SJCRH30 (cell line): Measurements from ENCODE around the gene GPR39. TPM values are rescaled to one million over a fixed set of nuclear protein-coding genes. Genes with fewer than 3 reads are reported as not detected.
"Not testable (repeated sequence)": the region's sequence is repeated elsewhere in the genome, so short reads cannot be mapped to it uniquely, and the experiment has no call there.

Source experiments
- DNase-seq, 2 experiments: peaks; one replicate each; pipeline ENCODE4 v3.0.0-alpha.2; 2015 to 2020
- H3K27ac ChIP-seq: fragments of 250-450 bp; sonication (Bioruptor Pico); 2 replicates; pipeline ENCODE4 v1.5.1; 2020; ENCODE audit warnings: mild to moderate bottlenecking, moderate library complexity
- H3K27me3 ChIP-seq: fragments of 250-450 bp; sonication (Bioruptor Pico); 2 replicates; pipeline ENCODE4 v1.5.1; 2020; ENCODE audit warnings: mild to moderate bottlenecking, moderate library complexity
- H3K36me3 ChIP-seq: fragments of 250-450 bp; sonication (Bioruptor Pico); 2 replicates; pipeline ENCODE4 v1.5.1; 2020; ENCODE audit warnings: mild to moderate bottlenecking, moderate library complexity
- H3K4me1 ChIP-seq: fragments of 250-450 bp; sonication (Bioruptor Pico); 2 replicates; pipeline ENCODE4 v1.5.1; 2020; ENCODE audit warnings: mild to moderate bottlenecking, moderate library complexity
- H3K4me3 ChIP-seq: fragments of 250-450 bp; sonication (Bioruptor Pico); 2 replicates; pipeline ENCODE4 v1.5.1; 2020; ENCODE audit warnings: mild to moderate bottlenecking, moderate library complexity
- H3K9me3 ChIP-seq: fragments of 250-450 bp; sonication (Bioruptor Pico); replicated peaks from 2 replicates; pipeline ENCODE4 v1.5.1; 2020; ENCODE audit warnings: mild to moderate bottlenecking, moderate library complexity
- total RNA-seq: library from RNA; depleted of rRNA; stranded (reverse); fragments of >200 nt; shearing (Covaris generic); gene quantifications from 2 replicates; pipeline ENCODE4 v1.2.3, GENCODE V29; 2014

GPR39 gene
- total RNA-seq, 1 experiment from 2014 or later, result 0.16 TPM

DNA sequence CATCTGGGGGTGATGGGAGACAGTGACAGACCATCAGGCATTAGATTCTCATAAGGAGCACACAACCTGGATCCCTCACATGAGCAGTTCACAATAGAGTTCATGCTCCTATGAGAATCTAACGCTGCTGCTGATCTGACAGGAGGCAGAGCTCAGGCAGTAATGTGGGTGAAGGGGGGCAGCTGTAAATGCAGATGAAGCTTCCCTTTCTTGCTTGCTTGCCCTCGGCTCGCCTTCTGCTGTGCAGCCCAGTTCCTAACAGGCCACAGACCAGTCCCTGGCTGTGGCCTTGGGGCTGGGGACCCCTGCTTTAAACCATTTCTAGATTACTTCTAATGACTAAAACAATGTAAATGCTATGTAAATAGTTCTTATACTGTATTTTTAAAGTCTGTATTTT lies 19.6 kb upstream of the GPR39 start:
- not testable (repeated sequence) for DNase-seq, H3K4me3 ChIP-seq, H3K4me1 ChIP-seq, H3K27me3 ChIP-seq, H3K9me3 ChIP-seq, H3K27ac ChIP-seq, H3K36me3 ChIP-seq

DNA sequence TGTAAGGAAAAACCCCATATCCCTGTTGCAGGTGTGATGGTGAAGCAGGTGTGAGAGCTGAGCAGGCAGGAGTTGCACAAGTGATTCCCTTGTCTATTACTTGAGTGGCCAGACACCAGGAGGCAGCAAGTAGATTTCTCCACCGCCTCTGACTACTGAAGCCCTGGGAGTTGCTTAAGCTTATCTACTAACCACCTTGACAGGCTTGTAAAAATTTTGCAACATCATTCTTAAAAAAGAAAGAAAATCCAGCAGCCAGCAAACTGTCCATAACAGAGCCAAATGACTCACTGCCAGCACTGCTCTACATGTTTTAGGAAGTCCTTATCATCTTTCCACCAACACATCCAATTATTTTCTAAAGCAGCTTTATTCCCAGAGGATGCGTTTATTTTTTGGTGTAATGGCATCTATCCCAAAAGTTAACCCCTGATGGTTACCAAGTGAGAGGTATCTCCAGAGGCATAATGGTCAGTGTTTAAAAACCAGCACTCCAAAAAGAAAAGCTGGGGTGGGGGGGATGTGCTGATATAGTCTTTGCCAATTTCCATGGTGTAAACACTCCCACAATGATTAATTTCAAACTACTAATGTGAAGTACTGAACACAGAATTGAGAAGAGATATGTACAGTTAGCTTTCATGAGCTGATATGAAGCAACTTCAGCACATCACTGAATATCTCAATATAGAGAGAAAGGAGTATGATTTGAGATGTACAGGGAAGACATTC lies 16.3 kb upstream of the GPR39 start:
- Histone ChIP-seq H3K9me3 (no peaks in the 10 kb centered on the region), H3K27me3 (no peaks in the 10 kb centered on the region), H3K4me1 (no peaks in the 10 kb centered on the region), H3K36me3 (no peaks in the 10 kb centered on the region), H3K27ac (no peak overlapping the region), H3K4me3 (no peak overlapping the region)
- DNase-seq, result no peak

DNA sequence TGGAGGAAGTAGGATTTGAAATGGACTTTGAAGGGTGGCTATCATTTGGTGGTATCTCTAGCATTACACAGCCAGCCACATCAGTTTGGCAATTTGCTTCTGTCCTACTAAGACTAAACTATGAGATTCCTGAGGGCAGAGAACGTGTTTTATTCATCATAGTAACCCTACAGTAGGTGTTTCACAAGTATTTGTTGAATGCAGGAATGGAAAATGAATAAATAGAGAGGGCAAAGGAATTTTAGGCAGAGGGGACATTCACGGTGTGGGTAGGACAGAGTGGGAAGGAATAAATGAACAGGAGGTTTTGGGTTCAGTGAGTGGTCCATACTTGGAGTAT lies 15.7 kb upstream of the GPR39 start:
- Histone ChIP-seq H3K9me3 (no peaks in the 10 kb centered on the region), H3K27ac (no peak overlapping the region), H3K36me3 (no peaks in the 10 kb centered on the region), H3K27me3 (no peaks in the 10 kb centered on the region), H3K4me1 (no peaks in the 10 kb centered on the region), H3K4me3 (no peak overlapping the region)
- no peak for DNase-seq

DNA sequence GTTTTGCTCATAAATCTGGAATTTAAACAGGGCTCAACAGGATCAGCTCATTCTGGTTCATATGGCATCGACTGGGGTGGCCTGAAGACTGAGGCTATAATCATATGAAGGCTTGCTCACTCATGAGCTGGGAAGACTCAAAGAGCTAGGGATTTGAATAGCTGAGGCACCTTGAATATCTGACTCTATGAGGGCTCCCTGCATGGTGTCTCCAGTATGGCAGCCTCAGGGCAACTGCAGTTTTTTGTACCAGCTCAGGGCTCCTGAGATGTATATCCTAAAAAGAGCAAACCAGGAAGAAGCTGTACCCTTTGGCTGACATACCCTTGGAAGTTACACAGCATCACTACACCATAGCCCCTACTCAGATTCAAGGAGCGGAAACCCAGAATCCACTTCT lies 15.3 kb upstream of the GPR39 start:
- DNase-seq, result no peak
- no peaks in the 10 kb centered on the region for H3K4me1 ChIP-seq
- no peaks in the 10 kb centered on the region for H3K27me3 ChIP-seq
- no peaks in the 10 kb centered on the region for H3K9me3 ChIP-seq
- no peaks in the 10 kb centered on the region for H3K36me3 ChIP-seq
- no peak overlapping the region for H3K4me3 ChIP-seq
- H3K27ac ChIP-seq, result no peak overlapping the region

DNA sequence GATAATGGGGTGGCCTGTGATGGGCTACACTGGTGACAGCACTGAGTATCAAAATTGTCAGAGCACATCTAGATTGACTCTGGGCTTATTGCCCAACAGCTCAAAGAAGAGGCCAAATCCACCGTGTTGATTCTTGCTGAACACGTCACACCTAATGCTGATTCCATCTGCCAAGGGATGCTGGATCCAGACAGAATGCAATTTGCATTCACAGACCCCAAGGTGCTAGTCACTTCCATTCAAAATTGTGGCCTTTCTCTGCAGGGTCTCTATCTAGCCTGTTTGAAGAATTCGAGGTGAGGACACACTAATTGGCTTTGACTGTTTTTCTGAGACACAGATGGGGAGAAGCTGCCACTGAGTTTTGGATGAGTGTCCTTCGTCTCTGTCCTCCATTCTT lies 13.5 kb upstream of the GPR39 start:
- Histone ChIP-seq H3K27ac (no peak overlapping the region), H3K9me3 (no peaks in the 10 kb centered on the region), H3K4me1 (no peaks in the 10 kb centered on the region), H3K27me3 (no peaks in the 10 kb centered on the region), H3K4me3 (no peak overlapping the region), H3K36me3 (no peaks in the 10 kb centered on the region)
- DNase-seq, result no peak

DNA sequence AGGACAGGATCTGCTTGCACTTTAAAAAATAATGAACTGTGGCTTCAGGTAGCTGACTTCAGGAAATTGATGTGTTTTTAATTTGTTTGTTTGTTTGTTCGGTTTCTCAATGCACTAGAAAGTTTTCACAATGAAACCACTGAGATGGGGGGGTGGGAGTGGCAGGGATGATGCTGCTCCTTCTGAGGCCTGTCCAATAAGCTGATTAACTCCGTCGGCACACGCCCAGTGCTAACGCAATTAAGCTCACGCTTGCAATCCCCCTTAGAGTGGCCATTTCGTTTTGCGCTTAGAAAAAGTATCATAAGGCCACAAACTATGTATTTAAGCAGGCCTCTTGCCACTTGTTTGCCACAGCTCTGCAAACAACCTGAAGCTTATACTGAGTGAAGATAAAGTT lies 12.5 kb upstream of the GPR39 start:
- Histone ChIP-seq H3K4me1 (no peaks in the 10 kb centered on the region), H3K9me3 (no peaks in the 10 kb centered on the region), H3K4me3 (no peak overlapping the region), H3K36me3 (no peaks in the 10 kb centered on the region), H3K27me3 (no peaks in the 10 kb centered on the region), H3K27ac (no peak overlapping the region)
- DNase-seq, result no peak

DNA sequence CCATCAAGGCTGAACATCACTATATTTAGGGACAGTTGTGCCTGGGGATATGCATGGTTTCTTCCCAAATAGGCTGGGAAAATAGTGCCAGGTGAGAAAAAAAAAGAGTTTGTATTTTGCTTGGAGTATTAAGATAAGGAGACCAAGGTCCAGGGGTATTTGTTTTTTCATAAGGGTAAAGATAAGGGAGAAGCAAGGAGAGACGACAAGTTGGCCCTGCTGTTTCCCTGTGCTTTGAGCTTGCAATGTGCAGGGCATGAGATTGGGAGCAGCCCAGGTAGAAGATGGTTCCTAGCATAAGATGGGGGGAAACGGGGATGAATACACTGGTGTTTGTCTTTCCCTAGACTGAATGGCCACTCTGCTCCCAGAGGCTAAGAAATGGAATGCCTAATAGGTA lies 8.8 kb upstream of the GPR39 start:
- Histone ChIP-seq H3K36me3 (no peaks in the 10 kb centered on the region), H3K27ac (no peak overlapping the region), H3K4me3 (no peak overlapping the region), H3K27me3 (no peaks in the 10 kb centered on the region), H3K9me3 (no peaks in the 10 kb centered on the region), H3K4me1 (no peaks in the 10 kb centered on the region)
- no peak for DNase-seq

DNA sequence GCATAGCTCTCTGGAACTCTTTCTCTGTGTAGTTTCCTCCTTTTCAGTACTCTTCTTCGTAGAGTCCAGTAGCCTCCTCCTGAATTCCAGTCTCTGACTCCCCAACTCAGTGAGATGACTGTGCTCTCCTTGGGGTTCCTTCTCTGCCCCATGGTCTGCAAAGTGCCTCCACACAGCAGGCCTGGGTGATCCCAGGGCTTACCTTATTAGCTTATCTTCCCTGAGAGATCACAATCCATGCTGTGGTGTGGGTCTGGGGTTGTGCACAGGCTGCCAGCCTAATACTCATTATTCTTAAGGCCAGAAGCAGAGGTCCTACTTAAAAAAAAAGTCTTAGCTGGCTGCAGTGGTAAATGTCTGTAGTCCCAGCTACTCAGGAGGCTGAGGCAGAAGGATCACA lies 4.6 kb upstream of the GPR39 start:
- no peaks in the 10 kb centered on the region for H3K36me3 ChIP-seq
- DNase-seq, result no peak
- no peak overlapping the region for H3K27ac ChIP-seq

DNA sequence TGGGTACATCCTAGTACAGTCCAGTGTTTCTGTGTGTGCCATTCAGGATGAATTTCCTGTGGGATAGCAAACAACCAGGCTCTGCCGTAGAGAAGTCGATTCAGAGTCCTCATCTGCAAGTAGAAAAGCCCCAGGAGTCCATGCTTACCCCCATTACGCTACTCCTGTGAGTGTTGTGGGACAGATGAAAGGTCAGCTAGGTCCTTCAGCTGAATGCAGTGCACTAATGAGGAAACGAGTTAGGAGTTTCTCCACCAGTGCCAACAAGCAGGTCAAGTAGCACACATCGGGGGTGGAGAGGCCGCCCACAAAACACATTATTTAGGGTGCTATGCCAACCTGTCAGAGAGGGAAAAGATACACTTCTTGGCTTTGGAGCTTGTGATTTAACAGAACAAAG lies 2.5 kb upstream of the GPR39 start:
- DNase-seq, result no peak
- H3K27me3 ChIP-seq, result no peaks in the 10 kb centered on the region
- H3K4me3 ChIP-seq, result no peak overlapping the region
- H3K36me3 ChIP-seq, result no peaks in the 10 kb centered on the region
- H3K9me3 ChIP-seq, result no peaks in the 10 kb centered on the region
- peaks cover 3% of the 10 kb centered on the region; the same call in 1 of the 2 replicates for H3K4me1 ChIP-seq
- no peak overlapping the region for H3K27ac ChIP-seq

More for the DNA sequence above, 4.6 kb upstream of the GPR39 start:
- Histone ChIP-seq H3K27me3 (no peaks in the 10 kb centered on the region), H3K4me1 (peaks cover 3% of the 10 kb centered on the region; the same call in 1 of the 2 replicates), H3K4me3 (no peak overlapping the region), H3K9me3 (no peaks in the 10 kb centered on the region)

DNA sequence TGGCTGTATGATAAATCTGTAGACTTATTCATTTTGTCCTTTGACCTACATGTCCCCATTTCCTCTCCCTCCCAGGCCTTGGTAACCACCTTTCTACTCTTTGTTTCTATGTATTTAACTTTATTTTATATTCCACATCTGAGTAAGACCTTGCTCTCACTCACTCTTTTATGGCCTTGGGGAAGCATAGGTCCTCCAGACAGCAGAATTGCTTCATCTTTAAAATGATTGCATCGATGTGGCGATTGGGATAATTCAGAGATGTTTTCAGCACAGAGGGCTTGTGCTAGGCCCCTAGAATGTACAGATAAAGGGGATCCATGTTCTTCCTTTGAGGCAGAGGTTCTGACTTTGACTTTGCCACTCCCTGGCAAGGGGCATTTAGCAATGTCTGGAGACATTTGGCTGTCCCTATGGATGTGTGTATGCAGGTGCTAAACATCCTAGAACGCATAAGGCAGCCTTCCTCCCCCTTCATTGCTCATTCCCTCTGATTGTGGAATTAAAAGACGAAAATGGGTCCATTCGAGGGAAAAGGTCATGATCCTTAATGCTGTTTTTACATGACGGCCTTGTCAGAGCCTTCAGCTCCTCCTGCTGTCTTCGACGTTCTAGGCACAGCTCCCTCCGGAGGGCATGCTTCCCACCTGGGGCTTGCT lies 1.2 kb upstream of the GPR39 start:
- Histone ChIP-seq H3K36me3 (no peaks in the 10 kb centered on the region), H3K27ac (peak overlapping the region; percentile 86), H3K4me1 (peaks cover 3% of the 10 kb centered on the region; the same call in 1 of the 2 replicates), H3K4me3 (peak overlapping the region; percentile 52), H3K27me3 (no peaks in the 10 kb centered on the region), H3K9me3 (no peaks in the 10 kb centered on the region)
- DNase-seq, result no peak

DNA sequence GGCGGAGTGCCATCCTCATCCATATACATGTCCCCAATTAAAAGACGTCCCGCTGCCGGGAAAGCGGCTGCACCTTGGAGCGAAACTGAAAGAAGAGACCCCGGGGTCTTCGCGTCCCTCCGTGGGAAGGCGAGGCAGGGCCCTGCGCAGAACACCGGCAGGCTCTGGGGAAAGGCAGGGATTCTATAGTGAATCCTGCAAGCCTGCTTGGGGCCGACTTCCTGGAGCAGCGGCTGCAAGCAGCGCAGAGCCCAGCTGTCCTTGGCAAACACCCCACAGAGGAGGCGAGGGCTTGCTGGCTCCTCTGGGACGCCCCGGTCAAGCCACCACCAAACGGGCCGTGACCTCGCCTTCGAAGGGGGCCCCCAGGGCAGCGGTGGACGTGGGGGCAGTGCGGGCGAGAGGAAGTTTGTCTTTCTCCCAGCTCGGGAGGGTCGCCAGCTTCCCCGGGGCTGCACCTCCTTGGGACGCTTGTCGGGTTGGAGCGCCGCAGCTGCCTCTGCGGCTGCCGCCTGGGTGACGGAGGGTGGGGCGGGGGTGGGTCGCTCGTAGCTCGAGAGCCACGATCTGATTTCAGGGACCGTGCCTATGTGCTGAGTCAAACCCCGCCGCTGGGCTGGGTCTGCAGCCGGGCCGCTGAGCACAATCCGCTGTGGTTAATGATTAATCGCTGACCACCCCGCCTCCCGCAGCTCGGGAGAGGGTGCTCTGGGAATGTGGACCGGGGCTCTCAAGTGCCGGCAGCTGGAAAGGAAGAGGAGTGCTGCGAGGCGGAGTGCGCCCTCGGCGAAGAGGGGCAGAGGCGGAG lies 486 bp upstream of the GPR39 start:
- no peaks in the 10 kb centered on the region for H3K27me3 ChIP-seq
- peak overlapping the region; percentile 52 for H3K4me3 ChIP-seq
- H3K9me3 ChIP-seq, result no peaks in the 10 kb centered on the region
- H3K36me3 ChIP-seq, result no peaks in the 10 kb centered on the region
- peaks cover 3% of the 10 kb centered on the region; the same call in 1 of the 2 replicates for H3K4me1 ChIP-seq
- H3K27ac ChIP-seq, result peak overlapping the region; percentile 86
- DNase-seq, result peak; percentile 91 to 92

DNA sequence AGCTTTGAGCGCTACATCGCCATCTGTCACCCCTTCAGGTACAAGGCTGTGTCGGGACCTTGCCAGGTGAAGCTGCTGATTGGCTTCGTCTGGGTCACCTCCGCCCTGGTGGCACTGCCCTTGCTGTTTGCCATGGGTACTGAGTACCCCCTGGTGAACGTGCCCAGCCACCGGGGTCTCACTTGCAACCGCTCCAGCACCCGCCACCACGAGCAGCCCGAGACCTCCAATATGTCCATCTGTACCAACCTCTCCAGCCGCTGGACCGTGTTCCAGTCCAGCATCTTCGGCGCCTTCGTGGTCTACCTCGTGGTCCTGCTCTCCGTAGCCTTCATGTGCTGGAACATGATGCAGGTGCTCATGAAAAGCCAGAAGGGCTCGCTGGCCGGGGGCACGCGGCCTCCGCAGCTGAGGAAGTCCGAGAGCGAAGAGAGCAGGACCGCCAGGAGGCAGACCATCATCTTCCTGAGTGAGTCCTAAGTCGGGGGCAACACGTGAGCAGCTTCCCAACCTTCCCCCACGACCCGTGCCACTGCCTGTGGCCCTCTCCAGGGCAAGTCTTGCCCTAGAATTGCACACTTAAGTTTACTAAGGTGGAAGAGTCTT lies 928 bp downstream of the GPR39 start:
- Histone ChIP-seq H3K27me3 (no peaks in the 10 kb centered on the region), H3K36me3 (no peaks in the 10 kb centered on the region), H3K4me1 (peaks cover 3% of the 10 kb centered on the region; the same call in 1 of the 2 replicates), H3K9me3 (no peaks in the 10 kb centered on the region), H3K4me3 (no peak overlapping the region), H3K27ac (no peak overlapping the region)
- no peak for DNase-seq

DNA sequence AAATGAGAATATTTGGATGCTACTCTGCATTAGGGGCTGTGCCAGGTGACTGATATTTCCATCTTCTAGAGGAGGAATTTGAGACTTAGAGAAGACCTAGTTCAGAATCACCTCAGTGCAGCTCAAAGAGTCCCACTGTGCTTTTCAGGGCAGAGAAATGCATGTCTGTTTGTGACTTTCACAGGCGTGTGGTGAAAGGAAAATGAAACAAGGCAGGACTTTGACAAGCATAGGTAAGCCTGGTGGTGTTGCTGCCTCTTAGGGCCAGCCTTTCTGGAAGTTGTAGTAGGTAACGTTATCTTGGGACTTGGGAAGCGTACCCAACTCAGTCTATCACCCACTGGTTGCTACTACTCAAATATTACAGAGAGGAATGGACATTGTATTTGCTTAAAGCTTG lies 2.6 kb downstream of the GPR39 start:
- peaks cover 3% of the 10 kb centered on the region; the same call in 1 of the 2 replicates for H3K4me1 ChIP-seq
- no peak for DNase-seq
- H3K9me3 ChIP-seq, result no peaks in the 10 kb centered on the region
- H3K36me3 ChIP-seq, result no peaks in the 10 kb centered on the region
- no peaks in the 10 kb centered on the region for H3K27me3 ChIP-seq
- no peak overlapping the region for H3K4me3 ChIP-seq
- no peak overlapping the region for H3K27ac ChIP-seq

DNA sequence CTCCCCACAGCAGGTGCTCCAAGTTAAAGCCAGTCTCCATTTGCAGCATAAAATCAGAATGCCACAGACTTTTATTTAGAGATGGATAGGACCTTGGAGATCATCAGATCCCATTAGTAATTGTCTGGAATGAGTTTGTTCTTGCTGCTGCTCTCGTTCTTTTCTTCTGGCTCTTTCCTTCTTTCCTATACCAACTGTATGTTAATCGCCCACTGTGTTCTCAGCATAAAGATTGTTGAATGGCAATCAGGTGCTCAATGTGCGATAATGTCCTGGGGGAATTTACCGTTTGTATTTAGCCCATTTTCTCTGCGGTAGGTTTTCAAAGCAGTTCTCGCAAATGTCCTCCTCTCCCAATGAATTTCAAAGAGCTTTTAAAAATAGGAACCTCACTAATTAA lies 3.3 kb downstream of the GPR39 start:
- Histone ChIP-seq H3K4me3 (no peak overlapping the region), H3K4me1 (peaks cover 3% of the 10 kb centered on the region; the same call in 1 of the 2 replicates), H3K36me3 (no peaks in the 10 kb centered on the region), H3K27ac (no peak overlapping the region), H3K9me3 (no peaks in the 10 kb centered on the region), H3K27me3 (no peaks in the 10 kb centered on the region)
- no peak for DNase-seq
